Measurements from ENCODE around the gene COL18A1. TPM values are rescaled to one million over a fixed set of nuclear protein-coding genes. Genes with fewer than 3 reads are reported as not detected.

The COL18A1 gene
- total RNA-seq, 1 experiment from 2014 or later = 3.3 TPM

- no peaks in the 10 kb centered on the region for H3K36me3 ChIP-seq (ENCODE audit: insufficient read depth, low read length, poor library complexity, severe bottlenecking)
- no TSS peak for BruUV-seq (replicated peaks)
- no peaks in the 10 kb centered on the region for H3K4me1 ChIP-seq (ENCODE audit: insufficient read depth, low read length, poor library complexity, severe bottlenecking)
- intact Hi-C loops (cut with micrococcal nuclease; ENCODE audit: unreplicated experiment) = no loop called here
- CTCF ChIA-PET = no interaction called here
- no peak overlapping the region for H3K4me3 ChIP-seq (ENCODE audit: low read depth, low read length, poor library complexity, severe bottlenecking)
- DNase-seq (ENCODE audit: low spot score) = no peak
- peaks cover 11% of the 10 kb centered on the region for H3K9me3 ChIP-seq (ENCODE audit: low read depth, low read length, poor library complexity, severe bottlenecking)
- no peak for TF ChIP-seq EZH2 (IDR thresholded peaks at IDR 0.05; ENCODE audit: borderline replicate concordance, low read depth, low read length, poor library complexity, severe bottlenecking)
- TF ChIP-seq, protein P1, sequence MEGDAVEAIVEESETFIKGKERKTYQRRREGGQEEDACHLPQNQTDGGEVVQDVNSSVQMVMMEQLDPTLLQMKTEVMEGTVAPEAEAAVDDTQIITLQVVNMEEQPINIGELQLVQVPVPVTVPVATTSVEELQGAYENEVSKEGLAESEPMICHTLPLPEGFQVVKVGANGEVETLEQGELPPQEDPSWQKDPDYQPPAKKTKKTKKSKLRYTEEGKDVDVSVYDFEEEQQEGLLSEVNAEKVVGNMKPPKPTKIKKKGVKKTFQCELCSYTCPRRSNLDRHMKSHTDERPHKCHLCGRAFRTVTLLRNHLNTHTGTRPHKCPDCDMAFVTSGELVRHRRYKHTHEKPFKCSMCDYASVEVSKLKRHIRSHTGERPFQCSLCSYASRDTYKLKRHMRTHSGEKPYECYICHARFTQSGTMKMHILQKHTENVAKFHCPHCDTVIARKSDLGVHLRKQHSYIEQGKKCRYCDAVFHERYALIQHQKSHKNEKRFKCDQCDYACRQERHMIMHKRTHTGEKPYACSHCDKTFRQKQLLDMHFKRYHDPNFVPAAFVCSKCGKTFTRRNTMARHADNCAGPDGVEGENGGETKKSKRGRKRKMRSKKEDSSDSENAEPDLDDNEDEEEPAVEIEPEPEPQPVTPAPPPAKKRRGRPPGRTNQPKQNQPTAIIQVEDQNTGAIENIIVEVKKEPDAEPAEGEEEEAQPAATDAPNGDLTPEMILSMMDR (conservative IDR thresholded peaks at IDR 0.05; ENCODE audit: low read depth, low read length) = no peak
- H3K27ac ChIP-seq (ENCODE audit: low read depth, low read length, poor library complexity, severe bottlenecking) = no peak overlapping the region
- POLR2A ChIA-PET (ENCODE audit: low non-redundant PET) = no interaction called here
- no peaks in the 10 kb centered on the region for H3K27me3 ChIP-seq (replicated peaks; ENCODE audit: insufficient read depth, low read depth, low read length, poor library complexity)
These were observed 60.8 kb downstream of the COL18A1 start for GRCh38 chr21:45465611-45466329.

DNA sequence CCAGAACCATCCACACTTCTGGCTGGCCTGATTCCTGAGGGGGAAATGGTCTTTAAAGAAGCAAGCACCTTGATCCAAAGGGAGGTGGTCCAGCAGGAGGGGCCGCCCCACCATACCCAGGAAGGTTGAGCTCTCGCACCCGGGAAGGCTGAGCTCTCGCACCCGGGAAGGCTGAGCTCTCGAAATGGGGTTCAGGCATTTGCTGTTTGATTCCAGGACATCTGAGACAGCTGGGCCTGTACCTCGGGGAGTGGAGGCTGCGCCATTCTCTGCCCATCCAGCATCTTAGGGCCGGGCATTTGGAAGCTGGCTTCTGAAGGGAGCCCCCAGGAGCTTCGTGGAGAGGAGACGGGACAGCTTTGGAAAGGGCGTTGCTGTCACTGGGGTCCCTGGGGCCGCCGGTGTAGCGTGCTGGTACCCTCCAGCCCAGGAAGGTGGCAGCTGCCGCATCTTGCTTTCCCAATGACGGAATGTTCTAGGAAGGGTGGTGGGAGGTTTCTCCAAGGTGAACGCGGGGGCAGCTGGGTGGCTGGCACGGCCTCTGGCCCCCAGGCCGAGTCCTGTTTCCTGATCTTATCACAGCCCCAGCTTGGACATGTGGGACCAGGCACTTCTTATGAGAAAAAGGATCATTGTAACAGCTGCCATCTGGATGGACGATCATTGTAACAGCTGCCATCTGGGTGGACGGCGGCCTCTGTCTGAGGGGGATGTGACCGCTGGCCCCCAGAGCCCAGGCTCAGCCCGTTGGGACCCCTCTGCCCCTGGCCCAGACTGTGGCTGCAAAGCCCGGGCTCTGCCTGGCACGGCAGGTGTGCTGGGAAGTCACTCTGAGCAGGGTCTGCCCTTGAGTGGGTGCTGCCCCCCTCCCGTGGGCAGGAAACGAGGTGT is 61.6 kb downstream of the COL18A1 start:
- Histone ChIP-seq H3K9me3 (ENCODE audit: low read depth, low read length, poor library complexity, severe bottlenecking) (peaks cover 6% of the 10 kb centered on the region), H3K36me3 (ENCODE audit: insufficient read depth, low read length, poor library complexity, severe bottlenecking) (no peaks in the 10 kb centered on the region), H3K27me3 (replicated peaks; ENCODE audit: insufficient read depth, low read depth, low read length, poor library complexity) (no peaks in the 10 kb centered on the region), H3K4me1 (ENCODE audit: insufficient read depth, low read length, poor library complexity, severe bottlenecking) (peaks cover 4% of the 10 kb centered on the region), H3K27ac (ENCODE audit: low read depth, low read length, poor library complexity, severe bottlenecking) (no peak overlapping the region), H3K4me3 (ENCODE audit: low read depth, low read length, poor library complexity, severe bottlenecking) (no peak overlapping the region)
- ChIA-PET POLR2A (ENCODE audit: low non-redundant PET) (no interaction called here), CTCF (no interaction called here)
- TF ChIP-seq EZH2 (IDR thresholded peaks at IDR 0.05; ENCODE audit: borderline replicate concordance, low read depth, low read length, poor library complexity, severe bottlenecking) = no peak
- TF ChIP-seq, protein P1 (conservative IDR thresholded peaks at IDR 0.05; ENCODE audit: low read depth, low read length) = no peak
- DNase-seq (ENCODE audit: low spot score) = no peak
- no TSS peak for BruUV-seq (replicated peaks)
- intact Hi-C loops (cut with micrococcal nuclease; ENCODE audit: unreplicated experiment) = no loop called here

DNA sequence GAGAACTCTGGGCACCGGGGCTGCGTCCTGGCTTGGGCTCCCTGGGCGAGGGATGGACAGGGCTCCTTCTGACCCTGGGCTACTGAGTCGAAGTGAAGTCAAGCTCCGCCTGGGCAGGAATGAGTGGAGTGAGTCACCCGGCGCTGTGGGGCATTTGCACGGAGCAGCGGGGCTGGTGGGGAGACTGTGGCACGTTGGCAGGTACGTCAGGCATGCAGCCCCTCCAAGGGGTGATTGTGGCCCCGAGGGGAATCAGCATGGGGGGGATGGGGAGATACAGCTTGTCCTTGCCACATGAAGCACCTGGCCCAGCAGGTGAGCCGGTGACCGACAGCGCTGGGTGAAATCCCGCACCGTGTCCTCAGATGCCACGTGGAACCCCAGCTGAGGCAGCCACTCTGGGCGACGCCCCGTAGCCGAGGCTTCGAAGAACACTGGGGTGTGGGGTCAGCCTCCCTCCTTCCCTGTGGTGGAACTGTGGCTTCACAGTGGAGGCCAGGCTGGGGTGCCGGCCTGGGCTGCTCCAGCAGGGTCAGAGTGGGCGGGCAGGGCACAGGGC is 62.3 kb downstream of the COL18A1 start:
- no peak overlapping the region for H3K4me3 ChIP-seq (ENCODE audit: low read depth, low read length, poor library complexity, severe bottlenecking)
- H3K27me3 ChIP-seq (replicated peaks; ENCODE audit: insufficient read depth, low read depth, low read length, poor library complexity) = no peaks in the 10 kb centered on the region
- H3K36me3 ChIP-seq (ENCODE audit: insufficient read depth, low read length, poor library complexity, severe bottlenecking) = no peaks in the 10 kb centered on the region
- TF ChIP-seq EZH2 (IDR thresholded peaks at IDR 0.05; ENCODE audit: borderline replicate concordance, low read depth, low read length, poor library complexity, severe bottlenecking) = no peak
- TF ChIP-seq, protein P1 (conservative IDR thresholded peaks at IDR 0.05; ENCODE audit: low read depth, low read length) = no peak
- H3K27ac ChIP-seq (ENCODE audit: low read depth, low read length, poor library complexity, severe bottlenecking) = no peak overlapping the region
- intact Hi-C loops (cut with micrococcal nuclease; ENCODE audit: unreplicated experiment) = no loop called here
- CTCF ChIA-PET = no interaction called here
- H3K4me1 ChIP-seq (ENCODE audit: insufficient read depth, low read length, poor library complexity, severe bottlenecking) = peaks cover 11% of the 10 kb centered on the region
- DNase-seq (ENCODE audit: low spot score) = no peak
- no TSS peak for BruUV-seq (replicated peaks)
- POLR2A ChIA-PET (ENCODE audit: low non-redundant PET) = no interaction called here
- H3K9me3 ChIP-seq (ENCODE audit: low read depth, low read length, poor library complexity, severe bottlenecking) = peaks cover 4% of the 10 kb centered on the region
